GM21528 (cell line): ENCODE measurements around the gene ASB5.

ENCODE experiments used
- ATAC-seq: cut with Tn5 transposase; IDR thresholded peaks from one replicate; pipeline ENCODE4 v1.9.1; 2021; ENCODE audit warnings: mild to moderate bottlenecking, moderate library complexity; ENCODE audit not compliant: unreplicated experiment, low FRiP score

ASB5 gene

GRCh38 chr4:176186067-176186466 is 83.0 kb downstream of the ASB5 start:
- ATAC-seq = no peak

- ATAC-seq = no peak
These were observed 84.0 kb downstream of the ASB5 start for GRCh38 chr4:176185051-176185450.
